NT2/D1 (cell line): Measurements from ENCODE around the gene CSGALNACT2.
"Not testable (repeated sequence)": the region's sequence is repeated elsewhere in the genome, so short reads cannot be mapped to it uniquely, and the experiment has no call there.

Experiments
- DNase-seq: peaks from one replicate; pipeline ENCODE4 v3.0.0-alpha.2; 2011; ENCODE audit warnings: low read depth, low spot score
- H3K27me3 ChIP-seq: 2 replicates; pipeline ENCODE4 v1.6.0; 2011; ENCODE audit warnings: mild to moderate bottlenecking; ENCODE audit not compliant: insufficient read length, insufficient read depth
- H3K36me3 ChIP-seq: 2 replicates; pipeline ENCODE4 v1.6.1; 2011; ENCODE audit warnings: mild to moderate bottlenecking, low read length, mixed read lengths; ENCODE audit not compliant: insufficient read depth, insufficient read length
- H3K4me1 ChIP-seq: 2 replicates; pipeline ENCODE4 v1.5.1; 2011; ENCODE audit not compliant: insufficient read depth, insufficient read length
- H3K4me3 ChIP-seq: 2 replicates; pipeline ENCODE4 v1.5.1; 2011; ENCODE audit warnings: low read depth; ENCODE audit not compliant: insufficient read length
- H3K9ac ChIP-seq: 2 replicates; pipeline ENCODE4 v1.6.0; 2011; ENCODE audit warnings: low read depth; ENCODE audit not compliant: insufficient read length
- H3K9me3 ChIP-seq: 2 replicates; pipeline ENCODE4 v1.5.1; 2011; ENCODE audit warnings: mild to moderate bottlenecking, low read length; ENCODE audit not compliant: insufficient read depth
- SUZ12 ChIP-seq: IDR thresholded peaks from 2 replicates; pipeline ENCODE4 v1.6.1; 2011; ENCODE audit not compliant: insufficient read length, insufficient read depth; ENCODE audit errors: extremely low read depth
- YY1 ChIP-seq: IDR thresholded peaks from 2 replicates; pipeline ENCODE4 v1.6.1; 2011; ENCODE audit not compliant: insufficient read length, insufficient read depth
- ZNF274 ChIP-seq: IDR thresholded peaks from 2 replicates; pipeline ENCODE4 v1.6.1; 2011; ENCODE audit warnings: mild to moderate bottlenecking, low read depth, low read length

CSGALNACT2 gene

GRCh38 chr10:43138021-43138756 is at the start of gene CSGALNACT2:
TSS of gene CSGALNACT2 (plus strand) at chr10:43138445. CDS start at chr10:43155150, 16,705 bp downstream.
- DNase-seq, result no peak
- Histone ChIP-seq H3K36me3 (no peaks in the 10 kb centered on the region), H3K4me3 (peak within 1 kb of the TSS; percentile 81), H3K9me3 (no peaks in the 10 kb centered on the region), H3K4me1 (no peaks in the 10 kb centered on the region), H3K9ac (peak within 1 kb of the TSS; percentile 89), H3K27me3 (no peaks in the 10 kb centered on the region)
- no peak for TF ChIP-seq SUZ12
- TF ChIP-seq ZNF274, result no peak
- TF ChIP-seq YY1, result no peak

GRCh38 chr10:43089519-43089918 is 48.7 kb upstream of the CSGALNACT2 start:
- no peak for DNase-seq
- TF ChIP-seq SUZ12 (no peak), ZNF274 (no peak), YY1 (no peak)
- no peak overlapping the region for H3K4me3 ChIP-seq
- H3K36me3 ChIP-seq, result no peaks in the 10 kb centered on the region
- H3K4me1 ChIP-seq, result peaks cover 3% of the 10 kb centered on the region
- H3K9me3 ChIP-seq, result no peaks in the 10 kb centered on the region
- H3K27me3 ChIP-seq, result no peaks in the 10 kb centered on the region
- no peak overlapping the region for H3K9ac ChIP-seq

- no peaks in the 10 kb centered on the region for H3K36me3 ChIP-seq
- DNase-seq, result no peak
- no peak overlapping the region for H3K4me3 ChIP-seq
- no peaks in the 10 kb centered on the region for H3K27me3 ChIP-seq
- no peaks in the 10 kb centered on the region for H3K9me3 ChIP-seq
- H3K4me1 ChIP-seq, result peaks cover 3% of the 10 kb centered on the region
- TF ChIP-seq SUZ12 (no peak), ZNF274 (no peak), YY1 (no peak)
- no peak overlapping the region for H3K9ac ChIP-seq
These were observed 48.1 kb upstream of the CSGALNACT2 start for GRCh38 chr10:43090188-43090587.

GRCh38 chr10:43090664-43091063 is 47.6 kb upstream of the CSGALNACT2 start:
- no peaks in the 10 kb centered on the region for H3K36me3 ChIP-seq
- H3K4me3 ChIP-seq, result no peak overlapping the region
- no peaks in the 10 kb centered on the region for H3K9me3 ChIP-seq
- no peak for TF ChIP-seq ZNF274
- TF ChIP-seq SUZ12, result no peak
- DNase-seq, result no peak
- H3K4me1 ChIP-seq, result peaks cover 3% of the 10 kb centered on the region
- H3K27me3 ChIP-seq, result no peaks in the 10 kb centered on the region
- H3K9ac ChIP-seq, result no peak overlapping the region

GRCh38 chr10:43091846-43092245 is 46.4 kb upstream of the CSGALNACT2 start:
- H3K4me3 ChIP-seq, result no peak overlapping the region
- H3K4me1 ChIP-seq, result peaks cover 3% of the 10 kb centered on the region
- H3K9ac ChIP-seq, result no peak overlapping the region
- no peaks in the 10 kb centered on the region for H3K27me3 ChIP-seq
- no peaks in the 10 kb centered on the region for H3K36me3 ChIP-seq
- no peaks in the 10 kb centered on the region for H3K9me3 ChIP-seq
- no peak for DNase-seq
- TF ChIP-seq YY1 (no peak), ZNF274 (no peak), SUZ12 (no peak)

GRCh38 chr10:43093423-43094076 is 44.7 kb upstream of the CSGALNACT2 start:
- Histone ChIP-seq H3K4me3 (no peak overlapping the region), H3K9ac (no peak overlapping the region), H3K36me3 (no peaks in the 10 kb centered on the region), H3K27me3 (no peaks in the 10 kb centered on the region), H3K4me1 (peaks cover 3% of the 10 kb centered on the region), H3K9me3 (no peaks in the 10 kb centered on the region)
- DNase-seq, result no peak
- no peak for TF ChIP-seq YY1
- no peak for TF ChIP-seq SUZ12
- TF ChIP-seq ZNF274, result no peak

GRCh38 chr10:43094085-43094484 is 44.2 kb upstream of the CSGALNACT2 start:
- TF ChIP-seq SUZ12 (no peak), YY1 (no peak), ZNF274 (no peak)
- Histone ChIP-seq H3K27me3 (no peaks in the 10 kb centered on the region), H3K4me3 (no peak overlapping the region), H3K9ac (no peak overlapping the region), H3K36me3 (no peaks in the 10 kb centered on the region), H3K9me3 (no peaks in the 10 kb centered on the region), H3K4me1 (peaks cover under 1% of the 10 kb centered on the region)
- DNase-seq, result no peak

GRCh38 chr10:43099339-43099738 is 38.9 kb upstream of the CSGALNACT2 start:
- H3K36me3 ChIP-seq, H3K9me3 ChIP-seq, H3K4me3 ChIP-seq, H3K9ac ChIP-seq, DNase-seq, H3K27me3 ChIP-seq, H3K4me1 ChIP-seq: not testable (repeated sequence)
